Erythroblast (primary cell): ENCODE data around the gene KIF5C.

Experiments used
- GATA1 ChIP-seq: IDR thresholded peaks from 2 replicates; pipeline ENCODE4 v1.6.1; 2011; ENCODE audit warnings: low read depth, mild to moderate bottlenecking, control low read depth, low read length, moderate library complexity
- POLR2A ChIP-seq: IDR thresholded peaks from 2 replicates; pipeline ENCODE4 v1.6.1; 2011; ENCODE audit warnings: mild to moderate bottlenecking, low read length

DNA sequence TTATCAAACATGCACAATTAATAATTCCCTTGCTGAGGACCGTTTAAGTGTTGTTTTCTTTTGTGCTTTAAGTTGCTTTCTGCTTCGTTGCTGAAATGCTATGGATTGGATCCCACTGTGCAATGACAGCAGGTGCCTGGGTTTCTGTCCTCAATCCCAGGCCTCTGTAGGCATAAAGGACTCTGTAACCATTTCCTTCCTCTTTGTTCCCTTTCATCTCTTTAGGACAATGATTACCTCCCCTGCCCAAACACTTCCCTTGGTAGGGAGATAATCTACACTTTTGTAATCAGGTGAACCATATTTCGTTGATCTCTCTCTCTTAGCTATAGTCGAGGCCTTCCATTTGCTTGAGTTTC is 104.9 kb downstream of the KIF5C start:
- no peak for TF ChIP-seq GATA1
- no peak for TF ChIP-seq POLR2A
